OCI-M2 (cell line): ENCODE results near the gene FMN1.
"Not testable (repeated sequence)": the region's sequence is repeated elsewhere in the genome, so short reads cannot be mapped to it uniquely, and the experiment has no call there.

Experiments used
- DNase-seq: peaks from one replicate; lab custom pipeline; 2025; ENCODE audit not compliant: unreplicated experiment; lab: John Stamatoyannopoulos, UW

FMN1 gene

GRCh38 chr15:33095641-33096040 is 98.9 kb downstream of the FMN1 start:
- no peak for DNase-seq

GRCh38 chr15:33094336-33094735 is 100.2 kb downstream of the FMN1 start:
- no peak for DNase-seq

- no peak for DNase-seq
Observed at GRCh38 chr15:33093222-33093621, 101.3 kb downstream of the FMN1 start.

GRCh38 chr15:33091983-33092693 is 102.4 kb downstream of the FMN1 start:
- DNase-seq, result no peak

- DNase-seq, result no peak
Observed at GRCh38 chr15:33089878-33090757, 104.4 kb downstream of the FMN1 start.

- no peak for DNase-seq
Observed at GRCh38 chr15:33089165-33089877, 105.2 kb downstream of the FMN1 start.

- no peak for DNase-seq
Observed at GRCh38 chr15:33086500-33087121, 107.9 kb downstream of the FMN1 start.

GRCh38 chr15:33084661-33085060 is 109.9 kb downstream of the FMN1 start:
- DNase-seq, result no peak

- DNase-seq, result no peak
Observed at GRCh38 chr15:33083232-33084081, 111.1 kb downstream of the FMN1 start.

- DNase-seq, result no peak
Observed at GRCh38 chr15:33080006-33080405, 114.5 kb downstream of the FMN1 start.

- DNase-seq, result no peak
Observed at GRCh38 chr15:33078607-33079006, 115.9 kb downstream of the FMN1 start.

- no peak for DNase-seq
Observed at GRCh38 chr15:33076937-33077336, 117.6 kb downstream of the FMN1 start.

GRCh38 chr15:33074942-33075341 is 119.6 kb downstream of the FMN1 start:
- DNase-seq, result no peak

GRCh38 chr15:33074212-33074611 is 120.3 kb downstream of the FMN1 start:
- no peak for DNase-seq

- no peak for DNase-seq
Observed at GRCh38 chr15:33071451-33071850, 123.1 kb downstream of the FMN1 start.

- not testable (repeated sequence) for DNase-seq
Observed at GRCh38 chr15:33069903-33070302, 124.6 kb downstream of the FMN1 start.

GRCh38 chr15:33069161-33069560 is 125.4 kb downstream of the FMN1 start:
- DNase-seq, result no peak

- DNase-seq, result no peak
Observed at GRCh38 chr15:33068511-33068990, 126.0 kb downstream of the FMN1 start.

GRCh38 chr15:33068007-33068481 is 126.5 kb downstream of the FMN1 start:
- no peak for DNase-seq

GRCh38 chr15:33067456-33067855 is 127.1 kb downstream of the FMN1 start:
- no peak for DNase-seq
